Colon (tissue), 2 donors: ENCODE results near the gene WNT11.

Experiments used
- FAIRE-seq: peaks from 2 replicates; lab custom pipeline; 2012; peaks lifted over from hg19 to GRCh38; lab: Jason Lieb, UNC
- donor health status: control.
- donor health status: control.

The WNT11 gene

GRCh38 chr11:76174330-76174729 is 32.0 kb downstream of the WNT11 start:
- no peak for FAIRE-seq

DNA sequence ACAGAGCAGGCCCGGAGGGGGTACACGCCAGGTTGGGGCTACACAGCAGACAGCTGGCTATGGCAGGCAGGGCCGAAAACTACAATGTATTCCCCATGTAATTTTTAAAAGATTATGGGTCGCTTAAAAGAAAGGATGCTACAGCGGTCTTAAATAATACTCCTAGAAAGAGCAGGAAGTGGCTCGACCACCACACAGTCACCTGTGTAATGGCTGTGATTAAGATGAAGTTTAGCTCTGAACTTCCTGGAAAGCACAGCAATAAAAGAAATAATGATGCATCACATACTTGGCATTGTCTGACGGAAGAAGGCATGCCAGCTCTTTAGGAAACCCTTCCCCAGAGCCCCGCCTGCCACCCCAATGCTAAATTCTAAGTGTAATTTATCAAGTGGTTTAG is 32.6 kb downstream of the WNT11 start:
- no peak for FAIRE-seq

DNA sequence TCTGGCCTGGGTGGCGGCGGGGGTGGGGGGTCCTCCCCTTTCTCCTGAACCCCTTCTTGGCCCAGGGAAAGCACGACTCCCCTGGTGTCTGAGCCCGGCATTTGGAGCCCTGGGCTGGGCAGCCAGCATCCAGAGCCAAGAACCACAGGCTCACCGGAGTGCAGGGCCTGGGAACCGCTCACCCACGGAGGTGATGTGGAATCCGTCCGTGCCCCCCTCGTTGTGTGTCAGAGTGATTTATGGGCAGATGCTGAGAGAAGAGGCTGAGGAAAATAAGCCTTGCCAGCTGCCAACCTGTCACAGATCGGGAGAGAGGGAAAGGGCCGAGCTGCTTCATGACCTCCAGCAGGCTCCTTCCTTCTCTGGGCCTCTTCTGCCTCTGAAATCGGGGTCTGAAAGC is 33.7 kb downstream of the WNT11 start:
- no peak for FAIRE-seq

GRCh38 chr11:76170468-76170867 is 35.8 kb downstream of the WNT11 start:
- FAIRE-seq = no peak

DNA sequence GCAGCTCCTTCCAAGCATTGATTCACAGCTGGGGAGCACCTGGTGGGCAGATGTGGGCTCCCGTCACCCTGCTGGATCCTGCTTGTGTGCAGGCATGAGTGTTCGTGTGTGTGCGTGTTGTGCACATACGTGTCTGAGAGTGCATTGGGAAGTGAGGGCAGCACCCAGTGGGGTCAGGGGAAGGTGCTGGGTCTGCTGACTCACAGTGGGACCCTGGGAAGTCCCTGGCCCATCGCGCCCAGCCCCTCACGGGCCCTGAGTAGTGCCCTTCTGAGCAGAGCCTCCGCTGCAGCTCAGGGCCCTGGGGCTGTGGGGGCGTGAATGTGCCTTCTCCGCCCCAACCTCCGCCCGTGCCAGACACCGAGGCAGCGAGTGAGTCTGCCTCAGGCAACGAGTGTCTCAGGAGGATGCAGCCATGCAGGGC is 36.8 kb downstream of the WNT11 start:
- no peak for FAIRE-seq

DNA sequence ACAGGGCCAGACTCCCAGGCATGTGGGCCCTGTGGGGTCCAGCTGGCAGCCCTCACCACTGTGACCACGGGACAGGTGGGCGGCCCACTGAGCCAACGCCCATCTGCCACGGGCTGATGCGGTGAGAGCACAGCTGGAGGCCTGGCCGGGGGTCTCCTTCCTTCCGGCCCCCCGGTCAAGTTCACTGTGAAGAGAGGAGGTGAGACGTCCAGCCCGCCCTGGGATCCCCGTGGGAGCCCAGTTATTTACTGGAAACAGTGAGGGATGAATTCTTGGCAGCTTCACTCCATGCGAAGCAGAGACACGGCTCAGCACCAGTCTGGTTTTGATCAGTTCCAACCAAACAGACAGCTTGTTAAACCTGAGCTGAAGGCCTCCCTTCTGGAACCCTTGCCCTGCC is 38.7 kb downstream of the WNT11 start:
- no peak for FAIRE-seq

GRCh38 chr11:76166314-76166713 is 40.0 kb downstream of the WNT11 start:
- no peak for FAIRE-seq

DNA sequence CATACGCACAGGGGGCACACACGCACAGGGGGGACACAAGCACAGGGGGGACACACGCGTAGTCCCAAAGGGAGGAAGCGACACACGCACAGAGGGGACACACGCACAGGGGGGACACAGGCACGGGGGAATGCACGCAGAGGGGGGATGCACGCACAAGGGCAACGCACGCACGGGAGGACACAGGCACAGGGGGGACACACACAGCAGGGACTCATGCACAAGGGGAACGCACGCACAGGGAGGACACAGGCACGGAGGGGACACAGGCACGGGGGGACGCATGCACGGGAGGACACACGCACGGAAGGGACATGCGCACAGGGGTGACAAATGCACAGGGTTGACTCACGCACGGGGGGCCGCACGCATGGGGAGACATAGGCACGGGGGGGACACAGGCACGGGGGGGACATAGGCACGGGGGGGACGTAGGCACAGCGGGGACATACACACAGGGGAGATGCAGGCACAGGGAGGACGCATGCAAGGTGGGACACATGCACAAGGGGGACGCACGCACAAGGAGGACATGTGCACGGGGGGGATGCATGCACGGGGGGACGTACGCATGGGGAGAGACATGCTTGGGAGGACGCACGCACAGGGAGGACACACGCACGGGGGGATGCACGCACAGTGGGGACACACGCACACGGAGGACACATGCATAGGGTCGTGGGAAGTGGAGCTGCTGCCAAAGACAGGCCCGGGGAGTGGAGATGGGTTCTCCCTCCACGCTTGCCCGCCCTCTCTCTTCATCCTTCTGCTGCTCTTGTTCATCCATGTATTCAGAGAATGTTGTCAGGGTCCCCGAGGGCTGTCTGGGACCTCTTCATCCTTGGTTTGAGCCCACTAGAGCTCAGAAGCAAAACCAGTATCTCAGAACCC is 41.2 kb downstream of the WNT11 start:
- FAIRE-seq = no peak

GRCh38 chr11:76164081-76164480 is 42.2 kb downstream of the WNT11 start:
- no peak for FAIRE-seq

GRCh38 chr11:76163289-76163880 is 42.9 kb downstream of the WNT11 start:
- no peak for FAIRE-seq

DNA sequence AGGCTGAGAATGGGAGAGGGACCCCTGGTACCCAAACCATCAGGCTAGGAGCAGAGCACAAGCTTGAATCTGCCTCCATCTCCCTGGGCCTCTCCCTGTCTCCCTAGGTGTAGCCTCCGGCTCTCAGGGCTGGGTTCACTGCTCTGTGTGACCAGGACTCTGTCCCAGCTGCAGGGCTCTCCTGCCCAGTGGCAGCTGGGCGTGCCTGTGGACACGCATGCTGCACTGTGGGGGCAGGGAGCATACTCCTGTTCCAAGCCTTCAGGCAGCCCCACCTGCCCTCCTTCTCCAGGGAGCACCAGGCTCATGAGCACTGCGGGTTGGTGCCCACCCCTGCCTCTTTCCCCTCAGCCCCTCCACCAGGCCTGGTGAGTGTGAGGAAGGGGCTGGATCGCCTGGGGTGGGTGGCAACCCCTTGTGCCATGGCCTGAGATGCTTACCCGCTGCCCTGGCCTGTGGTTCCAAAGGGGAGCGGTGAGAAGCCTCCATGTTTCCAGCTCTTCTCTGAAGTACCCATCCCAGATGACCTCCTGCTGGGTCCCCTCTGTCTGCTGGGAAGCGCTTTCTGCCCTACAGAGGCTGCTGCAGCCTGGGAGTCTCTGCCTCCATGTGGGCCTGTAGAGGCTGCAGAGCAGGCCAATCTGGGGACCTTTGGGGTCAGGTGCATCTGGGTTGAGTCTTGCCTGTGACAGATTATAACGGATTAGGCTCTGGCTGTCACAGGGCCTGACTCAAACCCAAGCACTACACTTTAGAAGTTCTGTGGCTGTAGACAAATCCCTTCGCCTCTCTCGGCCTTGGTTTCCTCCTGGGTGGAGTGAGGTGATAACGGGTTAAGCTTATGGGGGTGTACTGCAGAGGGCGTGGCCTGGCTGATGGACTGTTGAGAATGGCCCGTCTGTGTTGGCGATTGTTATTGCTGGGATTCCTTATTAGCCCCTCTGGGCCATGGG is 43.7 kb downstream of the WNT11 start:
- no peak for FAIRE-seq

- FAIRE-seq = no peak
Observed at GRCh38 chr11:76161261-76161961, 44.9 kb downstream of the WNT11 start.

DNA sequence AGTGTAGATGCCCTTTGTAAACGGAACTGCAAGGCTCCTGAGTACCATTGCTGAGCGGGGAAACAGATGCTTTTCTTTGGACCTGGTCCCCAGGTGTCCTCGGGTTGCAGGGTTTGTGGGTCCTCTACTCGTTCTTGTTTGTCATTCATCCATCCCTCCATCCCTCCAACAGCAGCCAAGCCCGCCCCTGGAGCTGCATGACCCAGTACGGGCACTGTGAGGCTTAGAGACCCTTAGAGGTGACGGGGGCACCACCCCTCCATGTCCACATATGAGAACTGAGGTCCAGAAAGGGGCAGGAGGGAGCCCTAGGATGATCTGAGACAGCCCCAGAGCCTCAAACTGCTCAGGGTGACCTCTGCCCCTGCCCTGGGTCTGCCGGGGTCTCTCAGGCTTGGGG is 45.4 kb downstream of the WNT11 start:
- FAIRE-seq = no peak

GRCh38 chr11:76159983-76160661 is 46.2 kb downstream of the WNT11 start:
- FAIRE-seq = no peak

DNA sequence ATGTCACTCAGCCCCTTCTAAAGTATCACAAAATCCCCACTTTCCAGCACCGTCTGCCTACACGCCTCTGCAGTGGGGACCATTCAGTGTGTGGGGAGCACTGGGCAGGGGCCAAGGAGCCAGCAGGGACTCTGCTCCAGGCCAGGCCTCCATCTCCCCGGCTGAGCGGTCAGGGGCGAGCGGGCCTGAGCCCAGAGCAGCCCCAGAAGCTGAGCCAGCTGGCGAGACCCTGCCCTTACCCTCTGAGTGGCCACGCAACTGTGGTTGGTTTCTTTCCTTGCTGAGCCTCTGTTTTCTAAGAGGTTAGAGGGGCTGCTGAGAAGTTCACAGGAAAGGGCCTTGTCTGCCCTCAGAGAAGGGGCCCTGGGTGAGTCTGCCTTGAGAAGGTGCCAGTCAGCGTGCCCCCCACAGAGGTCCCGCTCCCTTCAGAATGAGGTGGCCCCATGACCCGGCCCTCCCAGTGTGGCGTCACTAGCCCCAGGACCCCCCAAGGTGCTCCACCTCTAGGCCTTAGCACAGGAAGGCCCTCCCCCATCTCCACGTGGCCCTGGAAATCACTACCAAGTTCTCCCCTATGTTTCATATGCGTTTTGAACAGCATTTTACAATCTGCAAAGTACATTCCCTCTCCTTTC is 46.9 kb downstream of the WNT11 start:
- FAIRE-seq = no peak

- no peak for FAIRE-seq
Observed at GRCh38 chr11:76158394-76159302, 47.7 kb downstream of the WNT11 start.

GRCh38 chr11:76157891-76158290 is 48.4 kb downstream of the WNT11 start:
- FAIRE-seq = no peak

- FAIRE-seq = no peak
Observed at GRCh38 chr11:76156971-76157427, 49.3 kb downstream of the WNT11 start.

DNA sequence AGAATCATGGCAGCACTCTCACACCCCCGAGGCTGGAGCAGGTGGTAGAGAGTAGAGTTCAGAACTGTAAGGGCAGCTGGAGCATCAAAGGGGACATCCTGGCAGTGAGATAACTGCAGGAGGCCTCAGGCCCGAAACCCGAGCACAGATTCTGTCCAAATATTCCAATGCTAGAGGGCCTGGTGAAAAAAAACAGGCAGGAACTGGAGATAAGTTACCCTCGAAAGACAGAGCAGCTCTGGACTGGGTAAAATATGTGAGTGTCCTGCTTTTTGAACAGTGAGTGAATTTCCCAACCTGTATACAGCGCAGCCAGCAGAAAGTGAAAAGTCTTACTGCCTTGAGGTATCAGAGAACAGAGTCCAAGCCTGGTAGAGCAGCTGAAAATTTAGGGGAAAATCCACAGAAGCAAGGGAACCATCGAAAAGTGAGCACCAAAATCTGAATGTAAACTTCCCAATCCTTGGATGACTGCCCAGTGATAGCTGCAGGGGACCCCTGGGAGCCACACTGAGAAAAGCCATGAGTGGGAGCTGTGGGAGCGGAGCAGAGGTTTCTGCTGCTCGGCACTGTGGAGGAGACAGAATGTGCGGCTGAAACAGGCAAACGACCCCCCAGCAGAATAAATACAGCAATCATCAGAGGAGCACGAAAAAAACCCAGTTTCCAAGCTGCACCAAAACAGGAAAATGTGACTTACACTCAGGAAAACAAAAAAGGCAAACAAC is 50.6 kb downstream of the WNT11 start:
- FAIRE-seq = no peak
